NCI-H226 (cell line): ENCODE results near the gene ANO7.

Experiments
- DNase-seq: peaks from one replicate; pipeline ENCODE4 v3.0.0-alpha.2; 2015

ANO7 gene

DNA sequence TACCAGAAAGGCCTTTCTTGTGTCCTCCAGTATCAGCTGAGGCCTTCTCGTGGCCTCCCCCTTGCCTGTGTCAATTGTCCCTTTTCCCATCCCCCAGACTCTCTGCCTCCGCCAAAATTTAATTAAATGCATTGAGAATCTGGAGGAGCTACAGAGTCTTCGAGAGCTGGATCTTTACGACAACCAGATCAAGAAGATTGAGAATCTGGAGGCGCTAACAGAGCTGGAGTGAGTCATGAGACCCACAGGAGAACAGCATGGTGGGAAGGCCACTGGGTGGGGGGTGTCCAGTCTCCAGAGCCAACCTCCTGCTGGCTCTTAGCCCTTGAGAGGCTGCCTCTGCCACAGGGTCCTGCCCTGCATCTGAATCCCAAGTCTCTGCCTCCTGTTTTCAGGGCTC, 29.4 kb upstream of the ANO7 start:
- no peak for DNase-seq

DNA sequence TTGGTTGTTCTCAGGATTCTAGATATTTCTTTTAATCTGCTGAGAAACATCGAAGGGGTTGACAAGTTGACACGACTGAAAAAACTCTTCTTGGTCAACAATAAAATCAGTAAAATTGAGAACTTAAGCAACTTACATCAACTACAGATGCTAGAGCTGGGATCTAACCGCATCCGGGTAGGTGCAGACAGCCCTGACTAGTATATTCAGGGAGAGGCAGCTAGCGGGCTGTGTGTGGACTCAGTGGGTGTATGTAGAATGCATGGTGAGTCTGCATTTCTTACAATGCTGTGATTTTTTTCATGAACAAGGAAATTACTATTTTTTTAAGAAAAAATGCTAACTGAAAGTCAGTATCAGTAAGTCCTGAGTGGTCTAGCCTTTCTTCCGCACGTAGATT, 28.2 kb upstream of the ANO7 start:
- no peak for DNase-seq

DNA sequence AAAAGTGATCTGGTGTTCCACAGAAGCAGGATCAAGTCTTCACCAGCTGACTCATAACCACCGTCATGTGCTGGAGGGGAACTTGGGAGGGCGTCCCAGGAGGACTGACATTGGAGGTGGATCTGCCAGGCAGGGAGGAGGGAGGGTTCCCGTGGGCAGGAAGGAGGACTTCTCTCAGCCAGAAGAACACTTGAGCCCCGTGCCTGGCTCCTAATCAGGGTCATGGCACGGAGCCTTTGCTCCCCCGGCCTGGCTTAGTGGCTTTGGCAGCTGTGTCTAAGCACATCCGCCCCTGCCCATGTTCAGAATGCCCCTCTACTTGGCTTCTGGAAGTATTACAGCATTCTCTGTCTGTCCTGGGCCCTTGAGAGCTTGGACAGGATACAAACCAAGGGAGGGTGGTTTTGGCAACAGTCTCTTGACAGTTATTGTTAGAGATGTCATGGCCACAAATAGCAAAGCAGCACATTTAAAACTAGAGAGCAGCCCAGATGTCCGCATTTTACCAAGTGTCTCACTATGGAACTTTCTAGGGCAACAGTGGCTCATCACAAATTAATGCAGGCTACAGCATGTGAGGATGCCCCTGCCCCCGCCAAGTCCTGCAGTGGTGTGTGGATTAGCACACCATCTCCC, 26.7 kb upstream of the ANO7 start:
- no peak for DNase-seq

DNA sequence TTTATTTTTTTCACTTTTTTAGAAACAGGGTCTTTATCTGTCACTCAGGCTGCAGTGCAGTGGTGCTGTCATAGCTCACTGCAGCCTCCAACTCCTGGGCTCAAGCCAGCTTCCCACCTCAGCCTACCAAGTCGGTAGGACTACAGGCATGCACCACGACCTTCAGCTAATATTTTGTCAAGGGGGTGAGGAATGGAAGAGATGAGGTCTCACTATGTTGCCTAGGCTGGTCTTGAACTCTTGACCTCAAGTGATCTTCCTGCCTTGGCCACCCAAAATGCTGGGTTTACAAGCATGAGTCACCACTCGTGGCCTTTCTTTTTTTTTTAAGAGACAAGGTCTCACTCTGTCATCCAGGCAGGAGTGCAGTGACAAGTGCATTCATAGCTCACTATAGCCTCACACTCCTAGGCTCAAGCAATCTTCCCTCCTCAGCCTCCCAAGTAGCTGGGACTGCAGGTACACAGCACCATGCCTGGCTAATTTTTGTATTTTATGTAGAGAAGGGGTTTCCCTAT, 24.8 kb upstream of the ANO7 start:
- DNase-seq = no peak

DNA sequence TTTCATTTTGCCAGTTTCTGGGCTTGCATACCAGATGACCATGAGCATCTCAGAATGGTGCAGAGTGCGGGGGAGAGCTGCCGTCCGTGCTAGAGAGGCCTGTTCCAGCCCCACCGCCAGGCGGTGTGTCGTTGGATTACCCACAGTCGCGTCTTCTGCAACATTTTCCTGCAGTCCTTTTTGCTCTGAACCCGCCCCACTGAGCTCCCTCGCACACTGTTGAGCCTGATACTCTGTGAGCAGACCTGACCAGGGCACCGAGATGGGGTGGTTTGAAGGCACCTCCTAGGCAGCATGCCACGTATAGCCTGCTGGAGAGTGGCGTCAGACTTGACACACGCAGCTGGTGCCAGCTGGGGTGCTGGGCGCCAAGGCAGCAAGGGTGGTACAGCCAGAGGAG, 20.1 kb upstream of the ANO7 start:
- DNase-seq = no peak

DNA sequence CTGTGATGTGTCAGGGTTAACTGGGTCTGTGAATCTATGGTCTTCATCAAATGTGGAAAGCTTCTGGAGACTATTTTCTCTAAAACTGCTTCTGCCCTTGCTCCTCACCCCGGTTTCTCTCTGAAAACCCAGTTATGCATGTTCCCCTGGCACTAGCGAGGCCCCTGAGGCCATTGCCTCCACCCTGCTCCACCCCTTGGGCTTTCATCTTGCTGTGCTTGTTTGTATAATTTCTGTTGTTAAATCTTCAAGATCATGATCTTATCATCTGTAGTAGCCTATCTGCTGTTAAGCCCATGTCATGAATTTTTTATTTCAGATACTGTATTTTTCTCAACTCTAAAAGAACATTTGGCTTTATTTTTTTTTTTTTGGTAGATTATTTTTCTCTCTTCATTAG, 14.9 kb upstream of the ANO7 start:
- DNase-seq = no peak

DNA sequence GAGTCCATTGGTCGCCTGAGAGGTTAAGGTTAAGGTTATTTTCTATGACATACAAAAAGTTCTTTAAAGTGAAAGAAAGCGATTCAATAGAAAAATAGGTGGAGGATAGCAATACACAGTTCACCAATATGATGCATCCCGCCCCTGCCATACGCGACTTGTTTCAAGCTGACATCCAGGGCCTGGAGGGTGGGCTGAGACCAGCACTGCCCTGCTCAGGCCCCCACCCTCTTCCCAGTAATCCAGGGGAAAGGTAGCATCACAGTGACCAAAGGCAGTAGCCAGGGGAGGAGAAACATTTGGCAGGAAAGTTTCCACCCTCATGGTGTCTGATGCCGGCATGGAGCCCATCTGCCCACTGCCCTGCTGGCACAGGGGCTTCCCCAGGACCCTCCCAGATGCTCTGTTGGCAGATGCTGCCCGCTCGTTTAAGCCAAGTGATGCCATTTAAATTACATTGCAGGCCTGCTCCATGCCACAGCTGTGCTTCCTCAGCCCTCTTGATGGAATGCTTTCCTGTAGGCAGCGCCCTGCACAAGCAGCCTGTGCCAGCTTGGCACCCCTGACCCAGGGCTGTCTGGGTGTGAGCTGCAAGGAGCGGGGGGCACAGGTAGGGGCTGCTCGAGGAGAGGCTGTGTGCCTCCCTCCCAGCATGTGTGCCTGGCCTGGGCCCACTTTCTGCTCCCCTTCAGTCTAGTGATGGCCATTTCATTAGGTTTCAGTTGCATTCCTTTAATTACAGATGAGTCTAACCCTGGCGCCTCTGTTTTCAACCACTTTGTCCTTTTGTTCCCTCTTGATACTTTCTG, 10.7 kb upstream of the ANO7 start:
- DNase-seq = no peak

DNA sequence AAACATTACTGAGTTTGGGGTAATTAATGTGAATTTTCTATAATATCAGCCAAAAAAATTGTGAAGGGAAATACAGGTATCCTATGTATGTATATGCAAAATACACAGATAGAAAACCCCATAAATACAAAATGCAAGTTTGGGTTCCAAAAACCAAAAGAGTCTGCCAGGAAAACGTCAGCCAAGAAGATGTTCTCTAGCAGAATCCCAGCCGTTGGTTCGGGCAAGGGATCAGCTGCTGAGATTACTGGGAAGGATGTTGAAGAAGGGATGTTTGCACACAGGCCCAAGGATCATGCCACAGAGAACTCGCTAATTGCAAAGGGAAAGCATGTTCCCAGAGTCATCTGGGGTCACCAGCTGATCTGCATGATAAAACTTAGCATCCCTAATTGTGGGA, 9.5 kb upstream of the ANO7 start:
- no peak for DNase-seq

DNA sequence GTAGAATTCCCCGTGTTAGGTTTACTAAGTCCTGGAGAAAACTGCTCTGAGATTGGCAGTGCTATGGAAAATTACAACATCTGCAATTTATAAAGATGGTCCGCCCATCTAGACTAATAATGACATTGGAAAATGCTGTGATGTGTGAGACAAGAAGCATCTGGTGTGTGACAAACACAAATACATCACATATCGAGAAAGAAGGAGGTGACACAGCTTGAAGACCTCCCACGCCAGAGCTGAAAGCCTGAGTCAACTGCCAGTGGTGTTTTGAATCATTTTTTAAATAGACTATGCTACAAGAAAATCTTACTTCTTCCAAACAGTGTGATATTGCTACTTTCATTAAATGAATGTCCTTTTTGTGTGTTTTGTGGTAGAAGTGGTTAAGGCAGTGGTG, 8.6 kb upstream of the ANO7 start:
- DNase-seq = no peak

DNA sequence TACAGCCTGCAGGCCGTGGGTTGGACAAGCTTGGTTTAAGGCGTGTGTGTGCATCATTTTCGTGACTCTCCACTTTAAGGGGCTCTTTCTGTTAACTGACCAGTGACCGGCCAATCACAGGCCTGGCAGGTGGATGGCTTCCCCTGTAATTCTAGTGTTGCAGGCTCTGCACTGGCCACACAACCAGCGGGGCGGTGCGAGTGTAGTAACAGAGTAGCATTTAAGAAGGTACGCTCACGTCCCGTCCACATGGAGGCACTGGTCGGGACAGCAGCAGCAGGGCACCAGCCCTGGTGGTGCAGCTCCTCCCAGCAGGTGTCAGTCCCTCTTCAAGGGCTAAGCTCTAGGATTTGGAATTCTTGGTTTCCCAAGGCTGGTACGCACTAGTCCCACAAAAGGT, 8.0 kb upstream of the ANO7 start:
- no peak for DNase-seq

DNA sequence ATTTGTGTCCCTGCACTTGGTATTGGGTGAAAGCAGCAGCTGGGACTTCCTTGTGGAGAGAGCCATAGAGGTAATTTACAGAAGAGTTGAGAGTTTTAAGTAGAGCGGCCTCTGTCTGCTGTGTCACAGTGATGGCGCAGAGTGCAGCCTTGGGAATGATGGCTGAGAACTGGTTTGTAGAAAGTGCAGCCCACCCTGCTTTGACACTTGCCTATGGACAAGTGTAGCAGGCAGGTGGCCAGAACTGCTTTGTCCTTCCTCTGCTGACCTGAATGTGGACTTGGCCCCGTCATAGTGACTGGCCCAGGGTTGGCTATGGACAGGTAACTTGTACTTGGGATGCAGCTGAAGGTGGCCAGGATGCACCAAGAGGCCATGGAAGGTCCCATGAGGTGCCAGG, 6.4 kb upstream of the ANO7 start:
- no peak for DNase-seq

DNA sequence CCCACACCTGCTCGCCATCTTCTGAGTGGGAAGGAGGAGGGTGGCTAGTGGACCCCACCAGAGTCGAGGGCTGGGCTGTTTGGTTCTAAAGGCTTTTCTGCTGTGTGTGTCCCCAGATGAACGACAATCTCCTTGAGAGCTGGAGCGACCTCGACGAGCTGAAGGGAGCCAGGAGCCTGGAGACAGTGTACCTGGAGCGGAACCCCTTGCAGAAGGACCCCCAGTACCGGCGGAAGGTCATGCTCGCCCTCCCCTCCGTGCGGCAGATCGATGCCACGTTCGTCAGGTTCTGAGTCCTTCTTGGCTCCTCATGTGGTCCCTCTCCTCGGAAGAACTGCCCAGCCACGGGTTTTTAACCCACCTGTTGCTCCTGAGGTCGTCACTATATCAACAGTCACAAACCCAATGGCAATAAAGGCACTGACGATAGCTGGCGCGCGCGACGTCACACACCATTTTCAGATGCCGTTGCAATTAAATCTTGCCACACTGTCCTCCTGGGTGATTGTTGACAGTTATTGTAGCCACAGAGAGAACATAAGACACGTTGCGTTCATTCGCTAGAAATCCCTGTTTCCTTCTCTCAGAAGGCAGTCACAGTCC, 5.8 kb upstream of the ANO7 start:
- no peak for DNase-seq

DNA sequence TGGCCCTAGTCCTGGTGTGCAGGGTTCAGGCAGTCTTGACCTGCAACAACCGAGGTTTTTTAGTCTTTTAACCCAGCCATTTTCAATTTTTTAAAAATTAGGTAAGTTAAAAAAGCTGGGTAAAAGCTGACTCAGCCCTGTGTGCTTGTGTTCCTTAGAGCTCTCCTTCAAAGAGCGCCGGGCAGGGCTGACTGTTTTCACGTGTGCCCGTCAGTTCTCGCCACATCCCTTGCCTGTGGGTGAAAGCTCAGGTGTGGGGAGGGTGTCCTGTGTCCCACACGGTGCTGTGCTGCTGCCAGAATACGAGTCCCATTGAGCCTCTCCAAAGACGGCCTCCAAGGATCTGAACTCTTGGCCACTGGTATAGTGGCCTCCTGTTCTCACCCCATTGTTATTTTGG, 5.3 kb upstream of the ANO7 start:
- DNase-seq = no peak

DNA sequence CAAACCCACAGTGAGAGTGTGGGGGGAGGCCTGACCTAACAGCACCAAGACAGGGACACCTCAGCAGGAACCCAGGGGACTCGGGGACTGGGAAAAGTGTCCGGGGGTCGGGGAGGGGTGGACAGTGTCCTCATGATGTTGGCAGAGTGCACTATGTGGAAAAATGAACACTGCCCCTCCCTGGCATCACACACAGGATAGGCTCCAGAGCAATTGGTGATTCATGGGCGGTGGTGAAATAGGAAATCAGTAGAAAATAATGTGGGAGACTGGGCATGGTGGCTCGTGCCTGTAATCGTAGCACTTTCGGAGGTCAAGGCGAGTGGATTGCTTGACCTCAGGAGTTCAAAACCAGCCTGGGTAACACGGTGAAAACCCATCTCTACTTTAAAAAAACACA, 3.6 kb upstream of the ANO7 start:
- no peak for DNase-seq

DNA sequence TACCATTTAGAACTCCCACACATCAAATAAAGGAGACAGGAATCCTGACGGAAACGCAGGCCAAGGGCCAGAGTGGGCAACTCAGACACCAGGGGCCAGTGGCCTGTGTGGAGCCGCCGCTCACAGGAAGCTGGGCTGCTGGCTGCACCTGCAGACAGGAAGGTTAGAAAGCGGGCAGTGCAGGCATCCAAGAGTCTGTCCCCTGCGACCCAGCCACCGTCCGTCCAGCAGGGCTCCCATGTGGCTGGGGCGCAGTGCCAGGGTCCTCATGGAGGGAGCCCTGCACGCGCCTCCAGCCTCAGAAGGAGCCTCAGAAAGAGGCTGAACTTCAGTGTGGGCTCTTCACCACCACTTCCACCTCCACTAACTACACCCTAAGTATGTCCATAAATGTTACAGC, 2.5 kb upstream of the ANO7 start:
- DNase-seq = no peak

DNA sequence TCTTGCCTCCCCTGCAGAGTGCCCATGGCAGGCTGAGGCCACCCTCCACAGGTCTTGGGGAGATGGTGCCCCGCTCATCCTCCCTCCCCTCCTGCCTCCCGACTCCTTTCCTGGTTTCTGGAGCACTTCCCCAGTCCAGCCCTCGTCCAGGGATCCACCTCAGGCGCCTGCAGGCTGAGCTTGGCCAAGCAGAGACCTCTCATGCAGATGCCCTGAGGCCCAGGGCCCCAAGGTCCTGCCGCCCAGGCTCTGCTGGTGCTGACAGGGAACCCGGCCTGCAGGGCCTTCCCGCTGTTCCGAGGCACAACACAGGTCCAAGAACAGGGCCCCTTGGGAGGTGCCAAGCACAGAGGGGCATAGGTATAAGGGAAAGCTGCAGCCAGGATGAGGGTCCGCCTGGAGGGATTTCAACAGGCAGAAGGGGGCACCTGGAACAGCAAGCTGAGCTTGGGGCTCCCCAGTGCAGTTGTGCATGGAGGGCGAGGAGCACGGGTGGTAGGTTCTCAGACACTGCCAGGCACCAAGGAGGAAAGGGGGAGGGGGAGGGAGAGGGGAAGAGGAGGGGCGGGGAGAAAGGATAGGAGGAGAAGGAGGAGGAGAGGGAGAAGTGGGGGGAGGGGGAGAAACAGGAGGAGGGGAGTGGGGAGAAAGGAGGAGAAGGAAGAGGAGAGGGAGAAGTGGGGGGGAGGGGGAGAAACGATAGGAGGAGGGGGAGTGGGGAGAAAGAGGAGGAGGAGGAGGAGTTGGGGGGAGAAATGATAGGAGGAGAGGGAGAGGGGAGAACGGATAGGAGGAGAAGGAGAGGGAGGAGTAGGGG, 1.2 kb upstream of the ANO7 start:
- no peak for DNase-seq

DNA sequence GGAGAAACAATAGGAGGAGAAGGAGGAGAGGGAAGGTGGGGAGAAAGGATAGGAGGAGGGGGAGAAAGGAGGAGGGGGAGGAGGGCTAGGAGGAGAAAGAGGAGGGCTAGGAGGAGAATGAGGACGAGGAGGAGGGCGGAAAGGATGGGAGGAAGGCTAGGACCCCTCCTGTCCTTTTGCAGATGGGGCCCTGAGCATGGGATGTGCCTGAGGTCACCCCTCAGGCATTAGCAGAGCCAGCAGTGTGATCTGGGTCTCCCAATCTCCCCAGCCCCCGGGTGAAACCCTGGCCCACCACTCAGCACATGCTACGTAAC, 601 bp upstream of the ANO7 start:
- no peak for DNase-seq

DNA sequence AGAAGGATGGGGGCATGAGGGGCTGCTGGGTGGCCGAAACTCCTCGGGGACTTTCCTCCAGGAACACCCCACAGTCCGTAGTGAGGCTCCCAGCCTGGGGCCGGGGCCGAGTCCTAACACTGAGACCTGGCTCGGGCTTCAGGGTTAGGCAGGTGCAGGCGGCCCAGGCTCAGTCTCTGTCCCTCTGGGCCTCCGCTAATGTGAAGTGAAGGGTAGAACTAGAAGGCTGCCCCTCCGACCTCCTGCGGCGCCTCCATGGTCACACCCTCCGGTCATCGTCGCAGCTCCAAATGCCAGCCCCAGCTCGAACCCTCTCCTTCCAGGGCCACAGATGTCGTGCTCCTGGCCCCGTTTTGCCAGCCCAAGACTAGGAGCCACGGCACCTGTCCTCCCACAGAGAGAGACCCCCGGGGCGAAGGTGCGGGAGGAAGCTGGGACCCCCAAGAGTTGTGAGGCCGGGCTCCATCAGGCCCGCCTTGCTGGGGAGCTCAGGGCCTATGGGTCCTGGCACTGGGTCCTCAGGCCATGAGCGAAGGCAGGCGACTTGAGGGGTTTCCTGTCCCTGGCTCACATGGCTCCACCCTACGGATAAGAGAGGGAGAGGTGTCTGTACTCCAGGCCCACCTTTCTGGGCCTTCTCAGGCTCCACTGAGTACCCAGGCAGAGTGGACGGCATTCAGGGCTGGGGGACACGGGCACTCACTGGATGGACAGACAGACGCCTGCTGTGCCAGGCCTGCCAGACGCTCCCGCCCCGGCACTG, 797 bp downstream of the ANO7 start:
- no peak for DNase-seq

DNA sequence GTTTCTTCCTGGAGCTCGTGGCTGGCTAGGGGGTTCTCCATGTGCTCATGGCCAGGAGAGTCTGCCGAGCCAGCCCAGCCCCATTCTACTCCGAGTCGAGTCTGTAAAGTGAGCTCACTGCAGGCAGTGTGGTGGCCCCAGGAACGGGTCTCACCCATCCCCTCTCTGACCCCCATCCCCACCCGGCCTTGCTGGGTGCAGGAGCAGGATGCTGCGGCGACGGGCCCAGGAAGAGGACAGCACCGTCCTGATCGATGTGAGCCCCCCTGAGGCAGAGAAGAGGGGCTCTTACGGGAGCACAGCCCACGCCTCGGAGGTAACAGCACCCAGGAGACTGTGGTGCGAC, 1.4 kb downstream of the ANO7 start:
- DNase-seq = no peak

DNA sequence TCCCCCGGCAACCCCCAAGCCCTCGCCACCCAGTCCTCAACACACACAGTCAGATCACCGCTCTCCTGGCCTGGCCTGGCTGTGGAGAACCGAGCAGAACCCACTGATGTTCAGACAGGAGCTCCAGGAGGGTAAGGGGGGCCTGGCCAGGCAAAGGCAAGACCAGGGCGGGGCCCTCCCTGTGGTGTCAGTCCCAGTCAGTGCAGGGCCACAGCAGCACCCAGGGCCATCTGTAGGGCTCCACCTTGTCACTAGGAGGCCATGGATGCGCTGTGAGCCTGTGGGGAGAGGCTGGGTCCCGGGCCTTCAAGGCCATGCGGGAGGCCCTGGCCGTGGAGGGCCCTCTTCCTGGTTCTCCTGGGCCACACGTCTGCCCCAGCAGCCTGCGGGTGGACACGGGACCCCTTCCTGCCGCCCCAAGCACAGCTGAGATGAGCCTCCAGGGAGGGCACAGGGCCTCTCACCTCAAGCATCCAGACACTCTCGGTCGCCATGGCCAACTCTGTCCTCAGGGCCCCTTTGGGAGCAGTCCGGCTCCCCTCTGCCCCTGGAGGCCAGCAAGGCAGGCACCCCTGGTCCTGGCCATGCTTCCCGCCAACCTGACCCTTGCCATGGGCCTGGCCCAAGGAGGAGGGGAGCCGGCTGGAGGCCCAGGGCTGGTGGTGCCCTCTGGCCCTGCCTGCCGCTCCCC, 2.0 kb downstream of the ANO7 start:
- no peak for DNase-seq

DNA sequence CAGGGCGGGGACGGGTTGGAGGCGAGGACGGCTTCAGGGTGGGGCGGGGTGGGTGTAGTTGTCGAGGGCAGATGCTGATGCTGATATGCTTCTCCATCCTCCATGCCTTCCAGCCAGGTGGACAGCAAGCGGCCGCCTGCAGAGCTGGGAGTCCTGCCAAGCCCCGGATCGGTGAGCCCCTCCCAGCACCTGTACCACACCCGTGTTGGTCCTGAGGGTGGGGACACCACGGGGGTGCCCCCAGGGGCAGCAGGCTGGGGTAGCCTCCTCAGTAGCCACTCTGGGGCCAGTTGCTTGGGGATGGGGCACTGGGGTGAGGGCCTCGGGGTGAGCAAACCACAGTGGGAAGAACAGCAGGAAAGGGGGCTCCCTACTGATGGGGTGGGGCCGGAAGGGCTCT, 2.6 kb downstream of the ANO7 start:
- no peak for DNase-seq

DNA sequence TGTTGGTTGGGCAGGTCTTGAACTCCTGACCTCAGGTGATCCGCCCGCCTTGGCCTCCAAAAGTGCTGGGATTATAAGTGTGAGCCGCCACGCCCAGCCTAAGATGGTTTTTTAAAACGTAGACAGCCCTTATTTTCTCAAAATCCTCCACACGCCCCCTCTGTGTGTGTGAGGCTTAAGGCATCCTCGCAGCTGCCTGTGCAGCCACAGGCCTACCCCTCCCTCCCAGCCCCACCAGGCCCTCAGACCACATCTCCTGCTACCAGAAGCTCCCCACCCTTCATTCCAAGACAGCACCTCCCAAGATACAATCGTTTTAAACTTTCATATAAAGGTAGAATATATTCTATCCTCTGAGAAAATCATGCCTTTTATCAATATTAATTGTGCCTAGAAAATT, 4.8 kb downstream of the ANO7 start:
- DNase-seq = no peak
